GM18951 (cell line): ENCODE measurements around the gene MAB21L4.

Source experiments
- POLR2A ChIP-seq: IDR thresholded peaks from 4 replicates; pipeline ENCODE4 v1.6.1; 2011; ENCODE audit warnings: mild to moderate bottlenecking; ENCODE audit not compliant: insufficient read length, insufficient read depth; ENCODE audit errors: extremely low read depth
- in situ Hi-C: fragments of 300-500 bp; cut with MboI; formaldehyde crosslinking; loops from one replicate; pipeline ENCODE4 v1.12.0; 2022; ENCODE audit warnings: low sequenced_read_pairs, mixed read lengths, inconsistent platforms; ENCODE audit not compliant: unreplicated experiment

Gene MAB21L4

DNA sequence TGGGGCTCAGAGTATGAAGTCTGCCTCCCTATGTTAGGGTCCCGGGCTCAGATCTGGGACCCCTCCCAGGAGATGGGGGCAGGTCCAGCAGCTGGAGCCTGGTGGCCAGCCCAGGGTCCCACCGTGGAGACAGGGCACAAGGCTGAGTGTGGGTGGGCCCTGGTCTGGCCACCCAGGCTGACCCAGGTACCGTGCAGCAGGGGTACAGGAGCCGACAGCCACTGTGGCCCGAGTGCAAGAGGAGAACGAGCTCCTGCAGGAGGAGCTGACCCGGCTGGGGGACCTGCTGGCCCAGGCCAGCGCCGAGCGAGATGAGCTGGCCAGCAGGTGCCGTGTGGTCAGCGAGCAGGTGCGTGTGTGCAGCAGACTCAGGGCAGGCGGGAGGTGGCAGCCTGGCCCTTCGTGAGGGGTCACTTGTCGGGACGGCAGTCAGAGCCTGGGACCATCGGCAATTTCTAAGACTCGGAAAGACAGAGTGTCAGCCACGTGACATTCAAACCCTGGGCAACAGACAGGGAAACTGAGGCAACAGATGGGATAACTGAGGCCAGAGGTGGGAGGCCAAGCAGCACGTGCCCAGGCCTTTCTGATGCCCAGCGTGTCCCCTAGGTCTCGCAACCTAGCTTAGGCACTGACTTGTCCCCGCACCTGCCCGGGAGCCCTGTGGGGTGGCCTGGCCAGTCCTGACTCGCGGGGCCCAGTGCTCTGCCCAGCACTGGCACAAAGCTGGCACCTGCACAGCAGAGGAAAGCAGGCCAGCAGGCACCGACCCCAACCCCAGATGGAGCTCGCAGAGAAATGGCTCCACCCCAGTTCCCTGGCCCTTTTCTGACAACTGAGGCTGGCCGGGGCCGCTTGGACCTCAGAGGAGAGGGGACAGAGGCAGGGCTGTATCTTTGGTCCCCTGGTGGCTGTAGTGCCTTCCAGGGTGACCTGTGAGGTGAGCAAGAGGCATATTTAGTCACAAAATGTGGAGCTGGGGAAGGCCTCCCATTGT is 24.1 kb upstream of the MAB21L4 start:
- in situ Hi-C loops, result no loop called here
- no peak for TF ChIP-seq POLR2A

DNA sequence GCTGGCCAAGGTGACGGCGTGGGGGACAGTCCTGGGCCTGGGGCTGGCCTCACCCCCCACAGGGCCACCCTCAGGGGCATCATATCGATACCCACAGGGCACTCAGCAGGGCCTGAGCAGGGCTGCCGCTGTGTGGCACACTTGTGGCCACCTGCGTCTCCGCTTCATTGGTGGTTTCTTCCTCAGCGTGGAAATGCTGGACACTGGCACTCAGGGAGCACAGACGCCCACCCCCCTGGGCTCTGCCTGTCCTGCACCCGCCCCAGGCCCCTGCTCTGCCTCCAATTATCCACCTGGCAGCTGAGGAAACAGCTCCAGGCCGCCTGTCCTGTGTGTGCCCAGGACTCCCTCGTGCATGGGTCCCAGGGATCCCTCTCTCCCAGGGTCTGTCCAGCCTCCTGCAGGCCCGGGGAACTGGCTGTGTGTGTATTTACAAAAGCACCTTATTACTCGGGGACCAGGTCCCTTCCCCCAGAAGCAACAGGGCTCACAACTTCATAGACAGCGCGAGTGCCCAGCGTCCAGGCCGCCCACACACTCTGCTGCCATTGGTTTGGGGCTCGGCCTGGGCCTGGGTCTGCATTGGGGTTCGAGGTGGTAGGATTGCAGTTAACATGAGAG is 23.3 kb upstream of the MAB21L4 start:
- no peak for TF ChIP-seq POLR2A
- in situ Hi-C loops, result no loop called here

DNA sequence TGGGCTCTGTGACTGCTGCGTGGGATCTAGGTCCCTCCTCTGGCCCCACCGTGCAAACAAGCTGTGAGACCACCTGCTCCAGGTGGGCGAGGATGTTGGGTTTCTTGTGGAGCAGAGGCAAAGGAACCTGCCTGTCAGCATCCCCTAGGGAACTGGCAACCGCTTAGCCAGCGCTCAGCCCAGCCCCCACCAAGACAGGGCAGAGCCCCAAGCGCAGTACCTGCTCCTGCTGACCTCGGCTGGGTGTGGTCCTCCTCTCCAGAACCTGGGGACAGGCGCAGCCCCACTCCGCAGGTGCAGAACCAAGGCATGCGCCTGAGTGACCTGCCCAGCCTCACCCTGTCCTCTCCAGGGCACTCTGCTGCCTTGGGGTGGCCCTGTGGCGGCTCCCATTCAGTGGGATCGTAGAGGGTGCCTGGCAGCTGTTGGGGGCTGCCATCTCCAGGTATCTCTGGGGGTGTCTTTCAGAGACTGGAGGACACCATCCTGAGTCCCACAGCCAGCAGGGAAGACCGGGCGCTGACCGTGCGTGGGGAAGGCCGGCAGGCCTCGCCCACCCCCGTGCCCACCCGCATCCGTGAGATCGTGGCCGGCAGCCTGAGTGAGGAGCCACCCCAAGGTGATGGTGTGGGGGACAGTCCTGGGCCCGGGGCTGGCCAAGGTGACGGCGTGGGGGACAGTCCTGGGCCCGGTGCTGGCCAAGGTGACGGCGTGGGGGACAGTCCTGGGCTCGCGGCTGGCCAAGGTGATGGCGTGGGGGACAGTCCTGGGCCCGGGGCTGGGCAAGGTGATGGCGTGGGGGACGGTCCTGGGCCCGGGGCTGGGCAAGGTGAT is 22.5 kb upstream of the MAB21L4 start:
- in situ Hi-C loops, result no loop called here
- TF ChIP-seq POLR2A, result no peak

DNA sequence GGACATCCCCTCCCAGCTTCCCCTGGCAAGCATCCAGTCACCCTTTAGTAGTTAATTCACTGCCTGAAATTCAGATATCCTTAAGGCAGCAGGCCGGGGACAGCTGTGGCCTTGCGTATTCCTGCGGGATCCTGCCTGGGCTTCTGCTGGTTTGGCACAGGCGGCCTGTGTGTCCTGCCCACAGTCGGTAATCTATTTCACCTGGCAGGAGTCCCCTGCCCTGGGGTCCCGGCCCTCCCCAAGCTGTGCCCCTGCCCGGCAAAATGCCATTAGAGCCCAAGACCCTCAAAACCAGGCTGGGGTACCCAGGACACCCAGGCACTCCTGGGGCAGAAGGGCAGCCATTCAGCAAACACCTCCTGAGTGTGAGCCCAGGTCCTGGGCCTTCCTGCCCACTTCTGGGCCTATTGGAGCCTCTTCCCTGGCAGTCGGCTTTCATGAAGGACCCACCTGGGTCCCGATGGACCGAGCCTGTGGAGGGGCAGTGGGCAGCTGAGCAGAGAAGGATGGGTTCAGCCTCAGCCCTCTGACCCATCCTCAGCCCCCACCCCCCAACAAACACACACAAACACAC is 21.8 kb upstream of the MAB21L4 start:
- in situ Hi-C loops, result no loop called here
- no peak for TF ChIP-seq POLR2A

DNA sequence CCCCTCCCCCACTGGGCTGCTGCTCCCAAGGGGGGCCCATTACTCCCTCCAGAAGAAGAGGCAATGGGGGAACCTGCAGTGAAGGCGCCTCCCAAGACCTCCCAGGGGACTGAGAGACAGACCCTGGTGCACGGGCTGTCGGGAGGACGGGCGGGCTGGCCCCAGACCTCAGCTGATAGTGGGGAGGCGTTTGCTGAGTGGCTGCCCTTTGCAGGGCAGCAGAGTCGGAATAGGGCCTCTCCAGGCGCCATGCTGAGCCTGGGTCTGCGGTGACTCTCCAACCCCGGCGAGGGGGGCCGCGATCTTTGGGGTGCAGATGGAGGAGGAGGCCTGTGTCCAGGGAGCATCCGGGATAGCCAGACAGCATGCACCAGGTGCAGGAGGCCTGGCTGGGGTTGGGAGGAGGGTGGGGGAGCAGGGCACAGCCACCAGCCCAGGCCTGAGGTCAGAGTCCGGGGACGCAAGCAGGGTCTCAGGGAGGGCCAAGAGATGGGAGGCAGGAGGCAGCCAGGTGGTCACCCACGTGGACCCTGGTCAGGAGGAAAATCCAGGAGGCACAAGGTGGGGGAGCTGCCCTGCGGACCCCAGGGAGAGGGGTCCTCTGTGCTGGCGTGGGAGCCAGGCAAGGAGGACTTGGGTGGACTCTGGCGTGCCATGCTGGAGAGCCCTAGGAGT is 21.2 kb upstream of the MAB21L4 start:
- no peak for TF ChIP-seq POLR2A
- in situ Hi-C loops, result no loop called here

DNA sequence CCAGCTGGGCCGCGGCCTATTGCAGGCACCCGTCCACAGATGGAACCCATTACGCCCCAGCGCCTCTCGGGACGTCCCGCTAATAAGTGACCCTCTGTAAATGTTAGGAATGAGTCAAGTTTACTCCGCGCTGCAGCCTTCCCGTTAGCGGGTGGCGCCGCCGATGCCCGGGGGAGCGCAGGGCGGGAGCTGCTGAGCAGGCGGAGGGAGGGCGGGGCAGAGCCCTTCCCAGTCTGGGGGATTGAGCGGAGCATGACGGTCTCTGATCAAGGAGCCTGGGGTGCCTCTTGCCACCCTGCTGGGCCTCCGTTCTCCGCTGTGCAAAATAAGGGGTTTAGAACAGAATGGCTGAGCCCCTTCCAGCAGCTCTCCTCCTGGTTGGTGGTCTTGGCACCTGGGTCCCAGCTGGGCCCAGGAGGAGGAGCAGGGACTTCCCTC is 20.6 kb upstream of the MAB21L4 start:
- in situ Hi-C loops, result no loop called here

DNA sequence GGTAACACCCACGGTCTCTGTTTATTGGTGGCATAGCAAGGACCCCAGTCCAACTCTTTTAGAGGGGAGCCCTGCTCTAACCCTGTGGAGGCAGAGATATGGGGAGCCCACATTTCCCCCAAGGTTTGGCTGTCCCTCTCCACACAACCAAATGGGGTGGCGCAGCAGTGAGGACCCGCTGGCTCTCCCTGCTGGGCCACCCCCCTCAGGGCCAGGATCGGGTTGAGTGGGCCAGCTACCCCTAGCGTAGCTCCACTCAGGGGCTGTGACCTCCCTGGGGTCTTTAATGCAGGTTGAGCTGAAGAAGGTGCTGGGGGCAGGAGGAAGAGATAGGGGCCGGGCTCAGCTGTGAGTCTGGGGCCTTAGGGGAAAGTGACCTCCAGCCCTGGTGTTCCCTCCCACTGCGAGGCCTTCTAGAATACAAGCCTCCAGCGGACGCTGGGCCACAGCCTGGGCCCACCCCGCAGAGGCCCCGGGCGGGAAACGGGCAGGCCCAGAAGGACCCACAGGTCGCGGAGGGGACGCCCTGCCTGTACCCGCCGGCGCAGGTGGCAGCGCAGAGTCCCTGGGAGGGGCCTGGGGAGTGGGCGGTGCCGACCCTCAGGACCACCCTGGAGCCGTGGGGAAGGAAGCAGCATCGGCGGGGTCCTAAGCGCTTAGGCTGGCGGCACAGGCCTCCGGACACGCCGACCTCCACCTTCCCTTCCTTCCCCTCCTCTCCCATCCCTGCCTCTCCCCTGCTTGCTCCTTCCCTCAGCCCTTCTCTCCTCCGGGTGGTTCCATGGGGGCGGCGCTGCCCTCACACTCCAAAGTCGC is 19.8 kb upstream of the MAB21L4 start:
- no peak for TF ChIP-seq POLR2A
- in situ Hi-C loops, result no loop called here

More for the DNA sequence above, 20.6 kb upstream of the MAB21L4 start:
- no peak for TF ChIP-seq POLR2A

DNA sequence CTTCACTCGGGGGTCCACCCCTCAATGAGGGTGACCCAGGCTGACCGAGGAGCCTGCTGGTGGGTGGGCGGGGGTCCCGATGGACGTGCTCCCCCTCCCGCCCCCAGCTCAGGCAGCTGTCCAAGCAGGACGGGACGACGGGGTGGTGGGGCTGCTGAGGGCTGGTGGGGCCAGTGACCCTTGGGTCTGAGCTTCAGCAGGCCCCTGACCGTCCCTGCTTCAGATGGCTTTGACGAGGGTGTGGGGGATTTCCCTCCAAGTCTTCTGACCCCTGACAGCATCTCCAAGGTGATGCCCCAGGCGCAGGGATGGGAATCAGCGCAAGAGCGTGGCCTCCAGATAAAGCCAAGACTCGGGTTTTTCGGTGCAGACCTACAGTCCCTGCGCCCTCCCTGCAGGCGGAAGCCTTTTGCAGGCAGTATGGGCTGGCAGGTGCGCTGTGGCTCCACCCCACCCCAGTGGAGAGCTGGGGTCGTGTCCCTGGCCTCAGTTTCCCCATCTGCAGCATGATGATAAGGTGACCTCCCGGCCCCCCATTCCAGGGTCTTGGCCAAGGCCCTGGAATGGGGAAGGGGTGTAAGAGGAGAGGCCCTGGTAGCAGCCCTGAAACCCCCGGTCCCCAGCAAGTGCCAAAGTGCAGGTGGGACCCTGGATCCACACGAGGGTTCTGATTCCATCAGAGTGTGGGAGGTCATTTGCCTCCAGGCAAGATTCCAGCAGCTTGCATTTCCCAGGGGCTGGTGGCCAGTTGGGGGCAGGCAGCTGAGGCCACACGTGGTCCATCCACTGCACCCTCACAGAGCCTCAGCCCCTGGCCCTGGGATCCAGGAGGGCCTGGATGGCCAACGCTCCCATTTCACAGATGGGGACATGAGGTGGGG is 18.9 kb upstream of the MAB21L4 start:
- TF ChIP-seq POLR2A, result no peak
- in situ Hi-C loops, result no loop called here

DNA sequence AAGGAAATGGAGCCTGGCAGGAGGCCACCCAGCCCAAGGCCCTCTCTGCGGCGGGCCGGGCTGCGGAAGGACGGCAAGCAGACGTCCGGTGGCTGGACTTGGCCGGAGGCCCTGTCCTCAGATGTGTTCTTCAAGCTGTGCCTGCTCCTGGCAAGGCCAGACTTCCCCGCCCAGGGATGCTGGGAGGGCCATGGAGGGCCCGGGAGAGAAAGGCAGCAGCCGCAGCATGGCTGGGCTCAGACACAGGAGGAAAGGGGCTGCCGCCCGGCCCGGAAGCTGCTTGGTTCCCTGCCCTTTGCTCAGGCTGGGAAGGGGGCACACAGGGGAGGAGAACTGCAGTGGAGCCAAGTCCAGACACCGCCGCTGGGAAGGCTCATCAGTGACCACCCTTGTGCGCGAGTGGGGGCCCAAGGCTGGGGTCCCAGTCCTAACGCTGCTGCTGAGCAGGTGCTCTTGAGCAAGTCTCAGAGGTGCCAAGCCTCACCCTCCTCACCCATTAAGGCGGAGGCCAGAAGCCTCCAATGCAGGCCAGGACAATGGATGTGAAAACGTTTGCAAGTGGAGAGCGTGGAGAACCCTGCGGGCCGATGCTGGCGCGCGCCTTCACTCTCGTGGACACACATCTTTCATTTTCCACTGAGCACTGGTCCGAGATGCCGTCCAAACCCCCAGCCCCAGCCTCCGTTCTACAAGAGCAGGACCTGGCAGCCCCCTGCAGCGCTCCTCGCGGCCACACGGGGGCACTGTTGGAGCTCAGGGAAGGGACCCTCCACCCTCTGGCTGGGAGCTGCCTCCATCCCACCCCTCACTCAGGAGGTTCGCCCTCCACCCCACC is 18.1 kb upstream of the MAB21L4 start:
- in situ Hi-C loops, result no loop called here
- no peak for TF ChIP-seq POLR2A
